ENCODE results near the gene ARFGAP3.

GRCh38 chr22:42872821-42873220, 15.7 kb upstream of the ARFGAP3 start:
- no peak for TF ChIP-seq CTCF (IDR thresholded peaks at IDR 0.05)
- TF ChIP-seq POLR2A (IDR thresholded peaks at IDR 0.05): no peak
- TF ChIP-seq EP300 (IDR thresholded peaks at IDR 0.05): no peak

Data from tibial nerve (tissue), 4 donors.